C4-2B (cell line): ENCODE measurements around the gene PSEN1.

Experiments used
- H3K27ac ChIP-seq: fragments of 450-650 bp; 2 replicates; pipeline ENCODE4 v1.5.1; 2017
- ZFX ChIP-seq: fragments of 450-650 bp; IDR thresholded peaks from 2 replicates; pipeline ENCODE4 v1.6.1; 2017
- TF ChIP-seq, protein P1 (sequence below): fragments of 450-650 bp; conservative IDR thresholded peaks from 2 replicates; pipeline ENCODE4 v1.5.1; 2017; ENCODE audit warnings: mild to moderate bottlenecking

The PSEN1 gene

DNA sequence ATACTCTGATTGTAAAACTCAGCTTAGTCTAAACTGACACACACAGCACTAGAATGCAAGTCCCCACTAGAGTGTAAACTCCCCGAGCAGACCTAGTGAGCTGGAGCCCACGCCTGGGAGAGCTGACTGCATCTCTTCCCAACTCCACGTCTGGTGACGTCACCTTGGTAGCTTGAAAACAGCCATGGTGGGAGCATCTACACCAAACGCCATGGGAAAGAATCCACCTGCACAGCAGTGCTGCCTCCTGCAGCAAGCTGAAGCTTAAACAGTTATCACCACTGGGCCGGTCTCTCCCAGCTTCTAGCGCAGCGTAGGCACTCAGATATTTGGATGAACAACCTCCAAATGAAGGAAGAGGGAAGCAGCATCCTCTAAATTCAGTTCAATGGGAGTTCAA lies 96.7 kb downstream of the PSEN1 start:
- no peak overlapping the region for H3K27ac ChIP-seq
- TF ChIP-seq ZFX = no peak
- TF ChIP-seq, protein P1, sequence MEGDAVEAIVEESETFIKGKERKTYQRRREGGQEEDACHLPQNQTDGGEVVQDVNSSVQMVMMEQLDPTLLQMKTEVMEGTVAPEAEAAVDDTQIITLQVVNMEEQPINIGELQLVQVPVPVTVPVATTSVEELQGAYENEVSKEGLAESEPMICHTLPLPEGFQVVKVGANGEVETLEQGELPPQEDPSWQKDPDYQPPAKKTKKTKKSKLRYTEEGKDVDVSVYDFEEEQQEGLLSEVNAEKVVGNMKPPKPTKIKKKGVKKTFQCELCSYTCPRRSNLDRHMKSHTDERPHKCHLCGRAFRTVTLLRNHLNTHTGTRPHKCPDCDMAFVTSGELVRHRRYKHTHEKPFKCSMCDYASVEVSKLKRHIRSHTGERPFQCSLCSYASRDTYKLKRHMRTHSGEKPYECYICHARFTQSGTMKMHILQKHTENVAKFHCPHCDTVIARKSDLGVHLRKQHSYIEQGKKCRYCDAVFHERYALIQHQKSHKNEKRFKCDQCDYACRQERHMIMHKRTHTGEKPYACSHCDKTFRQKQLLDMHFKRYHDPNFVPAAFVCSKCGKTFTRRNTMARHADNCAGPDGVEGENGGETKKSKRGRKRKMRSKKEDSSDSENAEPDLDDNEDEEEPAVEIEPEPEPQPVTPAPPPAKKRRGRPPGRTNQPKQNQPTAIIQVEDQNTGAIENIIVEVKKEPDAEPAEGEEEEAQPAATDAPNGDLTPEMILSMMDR = no peak

DNA sequence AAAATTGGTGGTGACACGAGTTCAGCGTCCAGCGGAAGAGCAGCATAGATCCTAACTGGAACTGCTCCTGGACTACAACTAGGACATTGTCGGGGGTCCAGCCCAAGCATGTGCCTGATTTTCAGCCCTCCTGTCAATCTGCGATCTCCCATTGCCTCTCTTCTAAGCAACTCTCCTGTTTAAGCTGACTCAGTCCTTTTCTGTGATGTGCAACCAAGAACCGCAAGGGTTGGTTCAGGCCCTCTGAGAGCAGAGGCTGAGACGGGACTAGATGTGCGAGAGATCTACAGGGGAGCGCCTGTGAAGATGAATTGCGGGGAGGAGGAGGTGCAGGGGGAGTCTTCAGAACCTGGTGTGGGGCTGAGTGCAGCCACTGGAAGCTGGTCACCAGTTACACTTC lies 97.3 kb downstream of the PSEN1 start:
- H3K27ac ChIP-seq = no peak overlapping the region
- no peak for TF ChIP-seq ZFX
- TF ChIP-seq, protein P1 = no peak

DNA sequence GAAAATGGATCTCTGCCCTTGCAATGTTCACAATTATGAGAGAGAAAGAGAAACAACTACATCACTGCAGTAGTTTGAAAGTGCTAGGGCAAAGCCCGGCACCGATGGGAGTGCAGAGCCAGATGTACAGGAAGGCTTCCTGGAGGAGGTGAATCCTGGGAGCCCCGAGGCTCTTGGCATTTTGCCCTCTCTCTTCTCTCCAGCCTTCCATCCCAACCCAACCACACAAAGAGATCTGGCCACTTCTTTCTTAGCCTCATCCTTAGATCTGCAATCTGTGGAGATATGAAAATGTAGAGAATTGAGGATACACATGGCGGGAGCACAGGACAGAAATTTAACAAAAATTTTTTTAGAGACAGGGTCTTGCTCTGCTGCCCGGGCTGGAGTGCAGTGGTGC lies 97.7 kb downstream of the PSEN1 start:
- TF ChIP-seq ZFX = no peak
- TF ChIP-seq, protein P1 = no peak
- no peak overlapping the region for H3K27ac ChIP-seq

DNA sequence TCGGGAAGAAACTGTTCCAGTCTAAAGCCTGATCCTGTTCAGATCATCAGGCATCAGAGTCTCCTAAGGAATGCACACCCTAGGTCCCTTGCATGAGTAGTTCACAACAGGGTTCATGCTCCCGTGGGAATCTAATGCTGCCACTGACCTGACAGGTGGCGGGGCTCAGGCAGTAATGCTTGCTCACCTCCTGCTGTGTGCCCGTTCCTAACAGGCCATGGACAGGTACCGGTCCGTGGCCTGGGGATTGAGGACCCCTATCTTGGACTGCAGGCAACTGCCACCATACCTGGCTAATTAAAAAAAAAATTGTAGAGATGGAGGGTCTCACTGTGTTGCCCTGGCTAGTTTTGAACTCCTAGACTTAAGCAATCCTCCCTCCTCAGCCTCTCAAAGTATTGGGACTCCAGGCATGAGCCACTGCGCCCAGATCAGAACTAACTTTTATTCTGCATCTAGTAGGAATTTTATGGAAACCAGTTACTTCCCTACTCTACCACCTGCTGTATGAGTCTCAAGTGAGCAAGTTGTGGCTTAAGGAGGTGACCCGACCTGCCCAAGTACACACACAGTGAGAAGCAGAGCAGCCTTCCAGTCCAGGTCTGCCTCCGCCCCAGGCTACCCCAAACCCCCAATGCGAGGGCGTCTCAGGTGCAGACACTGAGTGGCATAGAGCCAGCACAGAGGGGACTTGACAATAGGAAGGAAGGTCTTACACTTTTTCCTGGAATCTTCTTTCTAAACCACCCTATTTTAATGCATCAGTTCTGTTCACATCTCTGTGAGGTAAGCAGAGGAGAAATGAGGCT lies 98.5 kb downstream of the PSEN1 start:
- H3K27ac ChIP-seq = no peak overlapping the region
- TF ChIP-seq, protein P1 = no peak
- TF ChIP-seq ZFX = no peak

DNA sequence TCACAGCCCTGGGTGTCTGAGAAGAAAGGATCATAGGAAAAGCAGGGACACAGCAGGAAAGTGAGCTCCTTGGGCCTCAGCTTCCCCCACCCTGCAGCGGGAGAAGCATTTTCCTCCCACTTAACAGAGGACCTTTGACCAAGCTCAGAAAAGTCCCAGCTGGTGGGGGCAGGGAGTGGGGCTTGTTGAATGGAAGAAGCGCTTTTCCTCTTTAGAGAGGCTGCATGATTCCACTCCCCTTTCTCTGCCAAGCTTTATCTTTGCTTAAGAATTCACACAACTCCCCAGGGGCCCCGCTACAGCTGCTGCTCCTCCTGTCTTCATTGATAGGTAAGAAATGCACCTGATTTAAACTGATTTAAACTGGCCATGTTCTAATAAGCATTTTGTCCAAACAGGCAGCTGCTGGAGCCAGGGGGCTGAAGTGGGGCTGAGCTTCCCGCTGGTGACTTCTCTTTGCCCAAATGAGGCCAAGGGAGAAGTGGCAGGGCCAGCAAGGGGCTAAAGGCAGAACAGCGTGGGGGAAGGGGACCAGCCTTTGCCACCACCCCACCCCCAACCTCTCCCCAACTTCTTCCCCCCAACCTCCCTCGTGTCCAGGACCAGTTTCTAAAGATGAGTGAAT lies 99.3 kb downstream of the PSEN1 start:
- TF ChIP-seq, protein P1 = no peak
- TF ChIP-seq ZFX = no peak
- no peak overlapping the region for H3K27ac ChIP-seq

DNA sequence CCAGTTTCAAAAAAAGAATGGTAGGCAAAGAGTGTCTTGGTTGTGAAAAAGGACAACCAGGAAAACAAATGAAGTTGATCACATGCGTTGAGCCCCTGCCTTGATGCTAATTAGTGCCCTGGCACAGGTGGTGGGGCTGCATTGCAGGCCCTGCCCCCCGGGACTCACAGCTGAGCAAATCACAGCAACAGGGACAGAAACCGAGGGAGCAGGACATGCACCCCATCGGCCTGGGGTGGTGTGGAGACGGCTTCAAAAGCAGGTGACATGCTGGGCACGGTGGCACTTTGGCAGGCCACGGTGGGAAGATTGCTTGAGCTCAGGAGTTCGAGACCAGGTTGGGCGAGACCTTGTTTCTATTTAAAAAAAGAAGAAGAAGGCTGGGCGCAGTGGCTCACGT lies 99.8 kb downstream of the PSEN1 start:
- no peak overlapping the region for H3K27ac ChIP-seq
- TF ChIP-seq, protein P1 = no peak
- no peak for TF ChIP-seq ZFX

DNA sequence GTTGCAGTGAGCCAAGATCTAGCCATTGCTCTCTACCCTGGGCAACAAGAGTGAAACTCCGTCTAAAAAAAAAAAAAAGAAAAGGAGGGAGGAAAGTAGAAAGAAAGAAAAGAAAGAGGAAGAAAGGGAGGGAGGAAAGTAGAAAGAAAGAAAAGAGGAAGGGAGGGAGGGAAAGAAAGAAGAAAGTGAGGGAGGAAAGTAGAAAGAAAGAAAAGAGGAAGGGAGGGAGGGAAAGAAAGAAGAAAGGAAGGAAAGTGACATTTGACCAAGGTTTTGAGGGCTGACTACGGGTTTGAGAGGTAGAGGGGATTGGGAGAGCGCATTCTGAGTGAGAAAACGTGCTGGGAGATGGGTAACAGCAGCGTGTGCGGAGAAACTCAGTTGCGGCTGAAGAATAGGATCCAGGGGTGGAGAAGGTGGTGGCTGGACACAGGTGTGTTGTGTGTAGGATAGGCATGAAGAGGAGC lies 100.5 kb downstream of the PSEN1 start:
- TF ChIP-seq ZFX = no peak
- TF ChIP-seq, protein P1 = no peak
- H3K27ac ChIP-seq = no peak overlapping the region
